Raji (cell line): Measurements from ENCODE around the gene RARB.

Experiments used
- POLR2A ChIP-seq: IDR thresholded peaks from 2 replicates; pipeline ENCODE4 v1.6.1; 2011; ENCODE audit warnings: low read depth, low read length, control low read depth; ENCODE audit not compliant: insufficient read depth

The RARB gene

GRCh38 chr3:25576146-25576545, 148.1 kb downstream of the RARB start:
- no peak for TF ChIP-seq POLR2A

- no peak for TF ChIP-seq POLR2A
These were observed 148.9 kb downstream of the RARB start for GRCh38 chr3:25576831-25577454.

GRCh38 chr3:25578059-25578458, 150.0 kb downstream of the RARB start:
- no peak for TF ChIP-seq POLR2A

- no peak for TF ChIP-seq POLR2A
These were observed 152.5 kb downstream of the RARB start for GRCh38 chr3:25580534-25580933.

GRCh38 chr3:25581335-25581734, 153.3 kb downstream of the RARB start:
- no peak for TF ChIP-seq POLR2A

- no peak for TF ChIP-seq POLR2A
These were observed 153.8 kb downstream of the RARB start for GRCh38 chr3:25581823-25582222.

GRCh38 chr3:25582242-25582641, 154.2 kb downstream of the RARB start:
- TF ChIP-seq POLR2A: no peak

- no peak for TF ChIP-seq POLR2A
These were observed 155.3 kb downstream of the RARB start for GRCh38 chr3:25583343-25583742.

GRCh38 chr3:25584011-25584789, 156.1 kb downstream of the RARB start:
- no peak for TF ChIP-seq POLR2A

GRCh38 chr3:25585361-25586166, 157.5 kb downstream of the RARB start:
- no peak for TF ChIP-seq POLR2A

- no peak for TF ChIP-seq POLR2A
These were observed 158.1 kb downstream of the RARB start for GRCh38 chr3:25586167-25586505.

- TF ChIP-seq POLR2A: no peak
These were observed 158.5 kb downstream of the RARB start for GRCh38 chr3:25586553-25586952.

- TF ChIP-seq POLR2A: no peak
These were observed 159.0 kb downstream of the RARB start for GRCh38 chr3:25587094-25587493.

- TF ChIP-seq POLR2A: no peak
These were observed 159.5 kb downstream of the RARB start for GRCh38 chr3:25587526-25587925.

- no peak for TF ChIP-seq POLR2A
These were observed 159.9 kb downstream of the RARB start for GRCh38 chr3:25587975-25588374.
